Brain microvascular endothelial cell (primary cell): ENCODE data around the gene DBF4B.

Source experiments
- DNase-seq: peaks from one replicate; pipeline ENCODE4 v3.0.0-alpha.2; 2020
- H3K27ac ChIP-seq: fragments of 250-450 bp; sonication (Bioruptor Pico); 2 replicates; pipeline ENCODE4 v1.5.1; 2020; ENCODE audit warnings: mild to moderate bottlenecking, moderate library complexity
- H3K27me3 ChIP-seq: fragments of 250-450 bp; sonication (Bioruptor Pico); replicated peaks from 2 replicates; pipeline ENCODE4 v1.5.1; 2020; ENCODE audit warnings: mild to moderate bottlenecking
- H3K36me3 ChIP-seq: fragments of 250-450 bp; sonication (Bioruptor Pico); replicated peaks from 2 replicates; pipeline ENCODE4 v1.5.1; 2020; ENCODE audit warnings: mild to moderate bottlenecking
- H3K4me3 ChIP-seq: 2 replicates; pipeline ENCODE4 v1.5.1; 2011; ENCODE audit warnings: low read depth, mild to moderate bottlenecking, control low read depth, low read length, moderate library complexity
- in situ Hi-C: cut with HindIII; loops from 2 replicates; pipeline ENCODE4 v1.10.0; 2017; ENCODE audit warnings: low sequenced_read_pairs, low pct_ligation_motif_present
- TF ChIP-seq, protein P1 (sequence below): IDR thresholded peaks from 2 replicates; pipeline ENCODE4 v1.5.1; 2011; ENCODE audit warnings: low read depth, mild to moderate bottlenecking, moderate library complexity, low read length, control low read depth, inconsistent platforms; ENCODE audit errors: missing control alignments

DBF4B gene

DNA sequence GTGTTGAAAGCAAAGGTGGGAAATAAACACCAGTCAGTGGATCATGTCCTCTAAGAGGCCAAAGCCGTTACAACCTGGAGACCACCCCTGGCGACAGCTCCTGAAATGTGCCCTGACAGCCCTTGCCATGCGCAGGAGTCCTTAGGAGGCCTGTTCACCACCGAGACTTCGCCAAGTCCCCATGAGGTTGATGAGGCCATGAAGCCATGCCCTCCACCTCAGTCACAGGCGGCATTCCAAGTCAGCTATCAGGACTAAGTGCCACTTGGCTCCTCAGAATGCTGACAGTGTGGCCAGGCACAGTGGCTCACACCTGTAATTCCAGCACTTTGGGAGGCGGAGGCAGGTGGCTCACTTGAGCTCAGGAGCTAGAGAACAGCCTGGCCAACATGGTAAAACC lies 77.5 kb downstream of the DBF4B start:
- Histone ChIP-seq H3K27ac (no peak overlapping the region), H3K4me3 (no peak overlapping the region), H3K27me3 (no peaks in the 10 kb centered on the region), H3K36me3 (no peaks in the 10 kb centered on the region)
- no peak for DNase-seq
- TF ChIP-seq, protein P1, sequence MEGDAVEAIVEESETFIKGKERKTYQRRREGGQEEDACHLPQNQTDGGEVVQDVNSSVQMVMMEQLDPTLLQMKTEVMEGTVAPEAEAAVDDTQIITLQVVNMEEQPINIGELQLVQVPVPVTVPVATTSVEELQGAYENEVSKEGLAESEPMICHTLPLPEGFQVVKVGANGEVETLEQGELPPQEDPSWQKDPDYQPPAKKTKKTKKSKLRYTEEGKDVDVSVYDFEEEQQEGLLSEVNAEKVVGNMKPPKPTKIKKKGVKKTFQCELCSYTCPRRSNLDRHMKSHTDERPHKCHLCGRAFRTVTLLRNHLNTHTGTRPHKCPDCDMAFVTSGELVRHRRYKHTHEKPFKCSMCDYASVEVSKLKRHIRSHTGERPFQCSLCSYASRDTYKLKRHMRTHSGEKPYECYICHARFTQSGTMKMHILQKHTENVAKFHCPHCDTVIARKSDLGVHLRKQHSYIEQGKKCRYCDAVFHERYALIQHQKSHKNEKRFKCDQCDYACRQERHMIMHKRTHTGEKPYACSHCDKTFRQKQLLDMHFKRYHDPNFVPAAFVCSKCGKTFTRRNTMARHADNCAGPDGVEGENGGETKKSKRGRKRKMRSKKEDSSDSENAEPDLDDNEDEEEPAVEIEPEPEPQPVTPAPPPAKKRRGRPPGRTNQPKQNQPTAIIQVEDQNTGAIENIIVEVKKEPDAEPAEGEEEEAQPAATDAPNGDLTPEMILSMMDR = no peak
- in situ Hi-C loops = loop anchor here (25.0 kb wide), 1 partner anchor 101 kb away; the partner anchor contains the start of gene EFTUD2

DNA sequence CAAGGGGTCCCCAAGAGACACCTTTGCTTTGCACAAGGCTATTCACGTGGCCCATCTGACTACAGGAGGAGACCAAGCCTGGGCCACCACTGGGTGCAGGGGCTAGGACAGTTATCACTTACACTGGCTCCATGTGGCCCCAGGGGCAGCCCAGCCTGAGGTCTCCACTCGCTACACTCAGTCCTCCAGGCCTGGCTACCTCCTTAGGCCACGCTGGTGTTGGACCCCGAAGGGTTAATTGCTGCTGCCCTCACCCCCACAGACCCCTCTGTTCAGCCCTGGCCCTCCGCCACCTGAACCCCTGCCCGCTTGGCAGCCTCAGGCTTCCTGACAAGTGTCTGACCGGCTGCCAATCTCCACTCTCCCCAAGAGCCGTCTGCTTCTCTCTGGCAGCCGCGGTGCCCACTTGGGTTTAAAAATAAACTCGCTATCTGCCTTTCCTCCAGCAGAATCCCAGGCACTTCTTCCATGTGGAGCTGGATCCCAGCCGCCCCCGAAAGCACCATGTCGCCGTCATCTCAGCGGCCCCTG lies 78.2 kb downstream of the DBF4B start:
- no peak overlapping the region for H3K27ac ChIP-seq
- in situ Hi-C loops = loop anchor here (25.0 kb wide), 1 partner anchor 101 kb away; the partner anchor contains the start of gene EFTUD2
- no peak for DNase-seq
- H3K4me3 ChIP-seq = no peak overlapping the region
- no peaks in the 10 kb centered on the region for H3K36me3 ChIP-seq
- H3K27me3 ChIP-seq = no peaks in the 10 kb centered on the region
- TF ChIP-seq, protein P1 = no peak

DNA sequence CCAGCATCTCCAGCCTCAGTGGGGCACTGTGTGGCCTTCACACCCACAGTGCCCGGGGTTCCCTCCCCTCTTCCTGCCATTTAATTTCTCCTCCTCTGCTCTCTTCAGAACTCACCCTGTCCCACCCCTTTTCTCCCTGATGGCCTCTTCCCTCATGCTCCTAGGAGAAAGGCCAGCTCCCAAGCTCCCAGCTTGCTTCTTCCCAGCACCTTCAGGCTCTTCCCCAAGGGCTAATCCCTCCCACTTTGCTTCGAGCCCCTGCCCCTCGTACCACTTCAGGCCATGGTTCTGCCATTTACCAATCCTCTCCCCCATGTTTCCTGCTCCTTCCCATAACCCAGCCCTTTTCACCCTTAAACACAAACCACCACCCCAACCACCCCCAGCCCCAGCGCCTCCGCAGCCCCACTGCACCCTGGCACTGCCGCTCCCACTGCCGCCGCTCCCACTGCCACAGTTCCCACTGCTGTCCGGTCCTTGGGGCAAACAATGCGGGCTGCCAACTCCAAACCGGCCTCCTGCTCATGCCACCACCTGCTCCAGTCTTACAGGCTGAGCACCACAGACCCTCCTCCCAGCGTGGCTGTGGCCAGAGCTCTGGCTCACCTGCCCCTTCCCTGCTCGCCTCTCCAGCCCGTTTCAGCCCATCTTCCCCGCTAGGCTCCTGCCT lies 78.9 kb downstream of the DBF4B start:
- H3K27me3 ChIP-seq = no peaks in the 10 kb centered on the region
- in situ Hi-C loops = loop anchor here (25.0 kb wide), 1 partner anchor 100 kb away; the partner anchor contains the start of gene EFTUD2
- no peak overlapping the region for H3K4me3 ChIP-seq
- no peak for DNase-seq
- TF ChIP-seq, protein P1 = no peak
- H3K36me3 ChIP-seq = no peaks in the 10 kb centered on the region
- H3K27ac ChIP-seq = no peak overlapping the region

DNA sequence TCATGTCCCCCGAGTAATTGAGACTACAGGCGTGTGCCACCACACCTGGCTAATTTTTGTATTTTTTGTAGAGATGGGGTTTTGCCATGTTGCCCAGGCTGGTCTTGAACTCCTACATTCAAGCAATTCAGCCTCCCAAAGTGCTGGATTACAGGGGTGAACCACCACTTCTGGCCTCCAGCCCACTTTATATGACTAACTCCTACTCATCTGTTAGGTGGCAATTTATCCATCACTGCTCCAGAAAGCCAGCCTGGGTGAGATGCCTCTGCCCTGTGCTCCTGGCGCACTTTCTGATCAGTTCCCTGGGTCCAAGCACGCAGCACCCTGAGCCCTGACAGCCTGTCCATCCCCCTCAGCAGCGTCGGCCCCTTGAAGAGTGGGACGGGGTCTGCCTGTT lies 79.7 kb downstream of the DBF4B start:
- in situ Hi-C loops = loop anchor here (25.0 kb wide), 1 partner anchor 99 kb away; the partner anchor contains the start of gene EFTUD2
- TF ChIP-seq, protein P1 = no peak
- no peaks in the 10 kb centered on the region for H3K27me3 ChIP-seq

DNA sequence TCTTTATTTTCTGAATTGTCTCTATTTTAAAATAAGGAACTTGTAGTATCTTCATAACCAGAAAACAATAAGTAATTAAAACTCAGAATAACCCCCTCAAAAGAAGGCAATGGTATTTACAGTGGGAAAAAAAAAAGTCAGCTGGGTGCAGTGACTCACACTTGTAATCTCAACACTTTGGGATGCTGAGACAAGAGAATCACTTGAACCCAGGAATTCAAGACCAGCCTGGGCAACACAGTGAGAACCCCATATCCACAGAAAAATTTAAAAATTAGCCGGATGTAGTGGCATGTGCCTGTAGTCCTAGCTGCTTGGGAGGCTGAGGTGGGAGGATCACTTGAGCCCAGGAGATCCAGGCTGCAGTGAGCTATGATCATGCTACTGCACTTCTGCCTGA lies 83.8 kb downstream of the DBF4B start:
- Histone ChIP-seq H3K27me3 (no peaks in the 10 kb centered on the region), H3K36me3 (no peaks in the 10 kb centered on the region), H3K4me3 (no peak overlapping the region), H3K27ac (peak overlapping the region; percentile 18)
- in situ Hi-C loops = loop anchor here (25.0 kb wide), 1 partner anchor 95 kb away; the partner anchor contains the start of gene EFTUD2
- TF ChIP-seq, protein P1 = no peak
- DNase-seq = peak; percentile 57

More for the DNA sequence above, 79.7 kb downstream of the DBF4B start:
- no peak for DNase-seq
- Histone ChIP-seq H3K36me3 (no peaks in the 10 kb centered on the region), H3K4me3 (no peak overlapping the region), H3K27ac (no peak overlapping the region)
